HG03442 (cell line): ENCODE results near the gene IL12B.
"Not testable (repeated sequence)": the region's sequence is repeated elsewhere in the genome, so short reads cannot be mapped to it uniquely, and the experiment has no call there.

Experiments
- ATAC-seq: cut with Tn5 transposase; IDR thresholded peaks from one replicate; pipeline ENCODE4 v1.9.1; 2021; ENCODE audit warnings: mild to moderate bottlenecking, moderate library complexity; ENCODE audit not compliant: unreplicated experiment

IL12B gene

GRCh38 chr5:159333545-159333925 lies 3.2 kb upstream of the IL12B start:
- ATAC-seq, result no peak

- peak; percentile 39 for ATAC-seq
Measured at GRCh38 chr5:159332800-159333544, 2.7 kb upstream of the IL12B start.

- ATAC-seq, result peak; percentile 52
Measured at GRCh38 chr5:159331093-159331973, 1.0 kb upstream of the IL12B start.

GRCh38 chr5:159324986-159325385 lies 5.3 kb downstream of the IL12B start:
- ATAC-seq, result no peak

GRCh38 chr5:159324102-159324755 lies 6.1 kb downstream of the IL12B start:
- no peak for ATAC-seq

- ATAC-seq, result no peak
Measured at GRCh38 chr5:159322180-159322579, 8.1 kb downstream of the IL12B start.

- ATAC-seq, result no peak
Measured at GRCh38 chr5:159319832-159320231, 10.5 kb downstream of the IL12B start.

- no peak for ATAC-seq
Measured at GRCh38 chr5:159319363-159319762, 10.9 kb downstream of the IL12B start.

GRCh38 chr5:159318448-159318847 lies 11.8 kb downstream of the IL12B start:
- no peak for ATAC-seq

- ATAC-seq, result no peak
Measured at GRCh38 chr5:159317849-159318248, 12.4 kb downstream of the IL12B start.

- no peak for ATAC-seq
Measured at GRCh38 chr5:159316519-159317383, 13.5 kb downstream of the IL12B start.

- ATAC-seq, result no peak
Measured at GRCh38 chr5:159313197-159313596, 17.1 kb downstream of the IL12B start.

GRCh38 chr5:159311063-159311462 lies 19.2 kb downstream of the IL12B start:
- no peak for ATAC-seq

- ATAC-seq, result no peak
Measured at GRCh38 chr5:159310511-159310910, 19.8 kb downstream of the IL12B start.

- no peak for ATAC-seq
Measured at GRCh38 chr5:159309689-159310433, 20.4 kb downstream of the IL12B start.

- ATAC-seq, result no peak
Measured at GRCh38 chr5:159304961-159305595, 25.2 kb downstream of the IL12B start.

GRCh38 chr5:159303286-159303685 lies 27.0 kb downstream of the IL12B start:
- ATAC-seq, result no peak

GRCh38 chr5:159301929-159302860 lies 28.1 kb downstream of the IL12B start:
- not testable (repeated sequence) for ATAC-seq
